Tibial artery (tissue), 4 donors: ENCODE measurements around the gene CTNNA2.

ENCODE experiments used
- DNase-seq, 2 donors: peaks; one replicate each; pipeline ENCODE4 v3.0.0-alpha.2; 2019
- H3K27ac ChIP-seq, 2 donors: fragments of 200-600 bp; sonication (generic) in 1 of 2; 1 replicate in 1 of 2; 2 replicates in 1 of 2; pipeline ENCODE4 v1.5.1; 2018 to 2019; ENCODE audit warnings: mild to moderate bottlenecking in 1 of 2
- H3K27me3 ChIP-seq, 2 donors: fragments of 200-600 bp; sonication (generic) in 1 of 2; one replicate each; pipeline versions ENCODE4 v1.5.1 to v1.6.0; 2016 to 2019
- H3K36me3 ChIP-seq, 3 donors: fragments of 200-600 bp; sonication (generic) in 2 of 3; one replicate each; pipeline ENCODE4 v1.5.1; 2016 to 2019; ENCODE audit warnings: mild to moderate bottlenecking in 2 of 3
- H3K4me1 ChIP-seq, 4 donors: fragments of 200-600 bp; sonication (generic) in 2 of 4; 1 replicate in 3 of 4; 2 replicates in 1 of 4; pipeline ENCODE4 v1.5.1; 2016 to 2019
- H3K4me3 ChIP-seq, 2 donors: fragments of 200-600 bp; sonication (generic) in 1 of 2; 1 replicate in 1 of 2; 2 replicates in 1 of 2; pipeline ENCODE4 v1.5.1; 2018 to 2019; ENCODE audit warnings: mild to moderate bottlenecking in 2 of 2
- H3K9me3 ChIP-seq, 3 donors: fragments of 200-600 bp; sonication (generic) in 1 of 3; one replicate each; pipeline ENCODE4 v1.5.1; 2016 to 2019
- CTCF ChIP-seq, 2 experiments: fragments of 200-600 bp in 1 of 2; fragments of 450-650 bp in 1 of 2; IDR thresholded peaks; one replicate each; pipeline ENCODE4 v1.5.1; 2017 to 2019; ENCODE audit warnings: antibody characterized with exemption in 2 of 2, mild to moderate bottlenecking in 1 of 2, moderate library complexity in 1 of 2
- intact Hi-C: fragments of 100-400 bp; cut with DNase I; formaldehyde crosslinking; loops from one replicate; pipeline ENCODE4 v1.15.0; 2023; ENCODE audit warnings: low total_unique reads

CTNNA2 gene

GRCh38 chr2:79860228-79861058, 347.6 kb downstream of the CTNNA2 start:
- Histone ChIP-seq H3K27ac (no peak overlapping the region), H3K36me3 (no peaks in the 10 kb centered on the region), H3K27me3 (no peaks in the 10 kb centered on the region), H3K9me3 (no peaks in the 10 kb centered on the region), H3K4me1 (no peaks in the 10 kb centered on the region), H3K4me3 (no peak overlapping the region)
- TF ChIP-seq CTCF (IDR thresholded peaks at IDR 0.05), result no peak
- intact Hi-C loops, result no loop called here
- no peak for DNase-seq

GRCh38 chr2:79861059-79861374, 348.2 kb downstream of the CTNNA2 start:
- H3K27ac ChIP-seq, result no peak overlapping the region
- no peaks in the 10 kb centered on the region for H3K4me1 ChIP-seq
- H3K27me3 ChIP-seq, result no peaks in the 10 kb centered on the region
- intact Hi-C loops, result no loop called here
- H3K36me3 ChIP-seq, result no peaks in the 10 kb centered on the region
- no peak for TF ChIP-seq CTCF (IDR thresholded peaks at IDR 0.05)
- H3K4me3 ChIP-seq, result no peak overlapping the region
- no peak for DNase-seq
- no peaks in the 10 kb centered on the region for H3K9me3 ChIP-seq

GRCh38 chr2:79862756-79863155, 349.9 kb downstream of the CTNNA2 start:
- DNase-seq, result no peak
- H3K27ac ChIP-seq, result no peak overlapping the region
- H3K4me1 ChIP-seq, result no peaks in the 10 kb centered on the region
- H3K36me3 ChIP-seq, result no peaks in the 10 kb centered on the region
- intact Hi-C loops, result no loop called here
- H3K9me3 ChIP-seq, result no peaks in the 10 kb centered on the region
- no peak for TF ChIP-seq CTCF (IDR thresholded peaks at IDR 0.05)
- no peak overlapping the region for H3K4me3 ChIP-seq
- H3K27me3 ChIP-seq, result no peaks in the 10 kb centered on the region

- TF ChIP-seq CTCF (IDR thresholded peaks at IDR 0.05), result no peak
- DNase-seq, result no peak
- H3K36me3 ChIP-seq, result no peaks in the 10 kb centered on the region
- no peaks in the 10 kb centered on the region for H3K27me3 ChIP-seq
- no peak overlapping the region for H3K27ac ChIP-seq
- H3K4me1 ChIP-seq, result no peaks in the 10 kb centered on the region
- intact Hi-C loops, result no loop called here
- no peak overlapping the region for H3K4me3 ChIP-seq
- no peaks in the 10 kb centered on the region for H3K9me3 ChIP-seq
Observed at GRCh38 chr2:79872656-79873055, 359.8 kb downstream of the CTNNA2 start.

- Histone ChIP-seq H3K9me3 (no peaks in the 10 kb centered on the region), H3K4me1 (no peaks in the 10 kb centered on the region), H3K27ac (no peak overlapping the region), H3K4me3 (no peak overlapping the region), H3K36me3 (no peaks in the 10 kb centered on the region), H3K27me3 (no peaks in the 10 kb centered on the region)
- TF ChIP-seq CTCF (IDR thresholded peaks at IDR 0.05), result no peak
- intact Hi-C loops, result no loop called here
- no peak for DNase-seq
Observed at GRCh38 chr2:79874015-79874414, 361.2 kb downstream of the CTNNA2 start.

- Histone ChIP-seq H3K9me3 (no peaks in the 10 kb centered on the region), H3K27me3 (no peaks in the 10 kb centered on the region), H3K4me1 (no peaks in the 10 kb centered on the region), H3K27ac (no peak overlapping the region), H3K36me3 (no peaks in the 10 kb centered on the region), H3K4me3 (no peak overlapping the region)
- intact Hi-C loops, result no loop called here
- no peak for TF ChIP-seq CTCF (IDR thresholded peaks at IDR 0.05)
- no peak for DNase-seq
Observed at GRCh38 chr2:79876430-79876829, 363.6 kb downstream of the CTNNA2 start.
